ENCODE results near the gene ATG3.

The ATG3 gene

DNA sequence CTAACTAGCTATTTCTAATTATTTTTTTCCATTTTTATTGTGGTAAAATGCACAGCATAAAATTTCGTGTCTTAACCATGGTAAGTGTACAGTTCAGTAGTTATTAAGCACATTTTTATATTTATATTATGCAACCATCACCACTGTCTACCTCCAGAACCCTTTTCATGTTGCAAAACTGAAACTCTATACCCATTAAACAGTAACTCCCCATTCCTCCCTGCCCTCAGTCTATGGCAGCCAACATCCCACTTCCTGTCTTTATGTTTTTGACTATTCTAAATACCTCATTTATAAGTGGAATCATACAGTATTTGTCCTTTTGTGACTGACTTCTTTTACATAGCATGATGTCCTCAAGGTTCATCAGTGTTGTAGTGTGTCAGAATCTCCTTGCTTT is 25.6 kb upstream of the ATG3 start:
- intact Hi-C loops (cut with DNase I; ENCODE audit: low total_unique reads): loop anchor here (10.0 kb wide), 1 partner anchor 397 kb away; no protein-coding TSS in a partner anchor
- peaks cover 29 to 52% (median 43%) of the 10 kb centered on the region in 3 donors for H3K36me3 ChIP-seq
- TF ChIP-seq, protein P1, sequence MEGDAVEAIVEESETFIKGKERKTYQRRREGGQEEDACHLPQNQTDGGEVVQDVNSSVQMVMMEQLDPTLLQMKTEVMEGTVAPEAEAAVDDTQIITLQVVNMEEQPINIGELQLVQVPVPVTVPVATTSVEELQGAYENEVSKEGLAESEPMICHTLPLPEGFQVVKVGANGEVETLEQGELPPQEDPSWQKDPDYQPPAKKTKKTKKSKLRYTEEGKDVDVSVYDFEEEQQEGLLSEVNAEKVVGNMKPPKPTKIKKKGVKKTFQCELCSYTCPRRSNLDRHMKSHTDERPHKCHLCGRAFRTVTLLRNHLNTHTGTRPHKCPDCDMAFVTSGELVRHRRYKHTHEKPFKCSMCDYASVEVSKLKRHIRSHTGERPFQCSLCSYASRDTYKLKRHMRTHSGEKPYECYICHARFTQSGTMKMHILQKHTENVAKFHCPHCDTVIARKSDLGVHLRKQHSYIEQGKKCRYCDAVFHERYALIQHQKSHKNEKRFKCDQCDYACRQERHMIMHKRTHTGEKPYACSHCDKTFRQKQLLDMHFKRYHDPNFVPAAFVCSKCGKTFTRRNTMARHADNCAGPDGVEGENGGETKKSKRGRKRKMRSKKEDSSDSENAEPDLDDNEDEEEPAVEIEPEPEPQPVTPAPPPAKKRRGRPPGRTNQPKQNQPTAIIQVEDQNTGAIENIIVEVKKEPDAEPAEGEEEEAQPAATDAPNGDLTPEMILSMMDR (IDR thresholded peaks at IDR 0.05): no peak

DNA sequence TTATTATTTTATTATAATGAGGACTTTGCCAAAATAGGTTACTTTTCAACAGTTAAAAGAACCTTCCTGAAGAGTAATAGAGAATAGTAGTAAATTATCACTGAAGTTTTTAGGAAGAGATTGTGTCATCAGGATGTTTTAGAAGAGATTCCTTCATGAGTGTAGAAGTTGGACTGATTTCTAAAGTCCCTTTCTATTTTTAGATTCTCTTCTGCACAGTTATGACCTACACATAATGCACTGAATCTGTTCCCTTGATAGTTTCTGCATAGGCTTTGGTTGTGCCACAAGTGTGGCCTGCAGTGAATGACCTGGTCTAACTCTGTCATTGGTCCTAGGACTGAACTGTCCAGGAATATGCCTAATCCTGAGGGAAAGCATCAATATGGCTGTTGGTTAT is 24.0 kb upstream of the ATG3 start:
- DNase-seq: no peak
- intact Hi-C loops (cut with DNase I; ENCODE audit: low total_unique reads): loop anchor here (10.0 kb wide), 1 partner anchor 399 kb away; no protein-coding TSS in a partner anchor
- Histone ChIP-seq H3K4me1 (peaks cover 0 to 4% (median 0%) of the 10 kb centered on the region in 4 donors), H3K27me3 (no peaks in the 10 kb centered on the region), H3K9me3 (no peaks in the 10 kb centered on the region), H3K27ac (no peak overlapping the region), H3K36me3 (peaks cover 29 to 58% (median 47%) of the 10 kb centered on the region in 3 donors), H3K4me3 (no peak overlapping the region)
- TF ChIP-seq, protein P1 (IDR thresholded peaks at IDR 0.05): no peak

More for the DNA sequence above, 25.6 kb upstream of the ATG3 start:
- H3K27ac ChIP-seq: no peak overlapping the region
- no peak overlapping the region for H3K4me3 ChIP-seq
- no peaks in the 10 kb centered on the region for H3K27me3 ChIP-seq
- H3K4me1 ChIP-seq: no peaks in the 10 kb centered on the region
- no peaks in the 10 kb centered on the region for H3K9me3 ChIP-seq
- DNase-seq: no peak

- no peak for DNase-seq
- Histone ChIP-seq H3K36me3 (peaks cover 29 to 74% (median 44%) of the 10 kb centered on the region in 3 donors), H3K27me3 (no peaks in the 10 kb centered on the region), H3K9me3 (no peaks in the 10 kb centered on the region), H3K4me3 (no peak overlapping the region), H3K4me1 (peaks cover 0 to 16% (median 0%) of the 10 kb centered on the region in 4 donors), H3K27ac (no peak overlapping the region)
- intact Hi-C loops (cut with DNase I; ENCODE audit: low total_unique reads): loop anchor here (10.0 kb wide), 1 partner anchor 402 kb away; no protein-coding TSS in a partner anchor
- TF ChIP-seq, protein P1 (IDR thresholded peaks at IDR 0.05): no peak
Measured at GRCh38 chr3:112583105-112583504, 21.3 kb upstream of the ATG3 start.

- TF ChIP-seq, protein P1 (IDR thresholded peaks at IDR 0.05): peak; percentile 52 to 58
- Histone ChIP-seq H3K27me3 (no peaks in the 10 kb centered on the region), H3K4me3 (no peak overlapping the region), H3K9me3 (no peaks in the 10 kb centered on the region), H3K4me1 (peaks cover 0 to 16% (median 0%) of the 10 kb centered on the region in 4 donors), H3K27ac (no peak overlapping the region), H3K36me3 (peaks cover 24 to 68% (median 36%) of the 10 kb centered on the region in 3 donors)
- intact Hi-C loops (cut with DNase I; ENCODE audit: low total_unique reads): loop anchor here (10.0 kb wide), 1 partner anchor 402 kb away; no protein-coding TSS in a partner anchor
- DNase-seq: no peak
Measured at GRCh38 chr3:112582244-112582874, 20.6 kb upstream of the ATG3 start.

- TF ChIP-seq, protein P1 (IDR thresholded peaks at IDR 0.05): no peak
- intact Hi-C loops (cut with DNase I; ENCODE audit: low total_unique reads): loop anchor here (10.0 kb wide), 1 partner anchor 405 kb away; no protein-coding TSS in a partner anchor
- H3K36me3 ChIP-seq: peaks cover 19 to 54% (median 21%) of the 10 kb centered on the region in 3 donors
- peak overlapping the region in 1 of 2 donors; percentile 51 for H3K27ac ChIP-seq
- H3K27me3 ChIP-seq: no peaks in the 10 kb centered on the region
- H3K4me3 ChIP-seq: no peak overlapping the region
- DNase-seq: no peak
- H3K4me1 ChIP-seq: peaks cover 0 to 16% (median 0%) of the 10 kb centered on the region in 4 donors
- H3K9me3 ChIP-seq: no peaks in the 10 kb centered on the region
Measured at GRCh38 chr3:112579697-112580096, 17.9 kb upstream of the ATG3 start.
